ENCODE results near the gene PPM1A.
A peak's percentile ranks its signal among the peaks of the same experiment; 100 is the strongest.

The PPM1A gene

GRCh38 chr14:60326274-60326673, 77.3 kb downstream of the PPM1A start:
- no peak for DNase-seq

- DNase-seq = peak; percentile 36
These were observed 78.7 kb downstream of the PPM1A start for GRCh38 chr14:60327447-60328331.

GRCh38 chr14:60328583-60328982, 79.6 kb downstream of the PPM1A start:
- DNase-seq = no peak

GRCh38 chr14:60329274-60329673, 80.3 kb downstream of the PPM1A start:
- DNase-seq = no peak

- DNase-seq = peak; percentile 71
These were observed 82.4 kb downstream of the PPM1A start for GRCh38 chr14:60331201-60332045.

GRCh38 chr14:60332046-60332399, 83.0 kb downstream of the PPM1A start:
- DNase-seq = no peak

GRCh38 chr14:60332869-60333268, 83.8 kb downstream of the PPM1A start:
- DNase-seq = no peak

GRCh38 chr14:60339571-60339970, 90.5 kb downstream of the PPM1A start:
- DNase-seq = no peak

GRCh38 chr14:60343571-60344071, 94.6 kb downstream of the PPM1A start:
- DNase-seq = no peak

GRCh38 chr14:60344751-60345150, 95.7 kb downstream of the PPM1A start:
- DNase-seq = no peak

- DNase-seq = no peak
These were observed 97.7 kb downstream of the PPM1A start for GRCh38 chr14:60346706-60347105.

- no peak for DNase-seq
These were observed 99.2 kb downstream of the PPM1A start for GRCh38 chr14:60348211-60348610.

Data from right hindlimb (tissue), 1 donor.